MCF 10A (cell line): ENCODE data around the gene RNF187. TPM values are rescaled to one million over a fixed set of nuclear protein-coding genes. Genes with fewer than 3 reads are reported as not detected.
A peak's percentile ranks its signal among the peaks of the same experiment; 100 is the strongest.

Source experiments
- BruUV-seq: library from RNA; stranded (reverse); fragments of 400-500 nt; replicated peaks from 2 replicates; lab custom pipeline; 2021; lab: Mats Ljungman, UMichigan
- CTCF ChIA-PET: fragments of 300-600 bp; sonication (Branson Sonifier 250); formaldehyde crosslinking; extraction: SDS; loops from one replicate; lab custom pipeline; 2021; ENCODE audit warnings: antibody characterized with exemption, inconsistent platforms; lab: Yijun Ruan, JAX
- POLR2A ChIA-PET: fragments of 300-600, 350-650 bp; sonication (Branson Sonifier 250); formaldehyde crosslinking; extraction: SDS; loops from one replicate; lab custom pipeline; 2020; ENCODE audit warnings: antibody characterized with exemption, inconsistent platforms; lab: Yijun Ruan, JAX
- DNase-seq: peaks from one replicate; pipeline ENCODE4 v3.0.0-alpha.2; 2018; ENCODE audit not compliant: unreplicated experiment
- H3K27ac Mint-ChIP-seq: one replicate; pipeline ENCODE4 v1.8.0; 2022; ENCODE audit warnings: mild to moderate bottlenecking, low read depth, mixed read lengths; ENCODE audit not compliant: unreplicated experiment
- H3K27me3 Mint-ChIP-seq: one replicate; pipeline ENCODE4 v1.8.0; 2022; ENCODE audit warnings: mixed read lengths; ENCODE audit not compliant: insufficient read depth, unreplicated experiment
- H3K36me3 Mint-ChIP-seq: one replicate; pipeline ENCODE4 v1.8.0; 2022; ENCODE audit warnings: mild to moderate bottlenecking, moderate library complexity, mixed read lengths; ENCODE audit not compliant: insufficient read depth, unreplicated experiment
- H3K4me1 Mint-ChIP-seq: one replicate; pipeline ENCODE4 v1.8.0; 2022; ENCODE audit warnings: mixed read lengths; ENCODE audit not compliant: insufficient read depth, unreplicated experiment
- H3K4me3 Mint-ChIP-seq: one replicate; pipeline ENCODE4 v1.8.0; 2022; ENCODE audit warnings: mild to moderate bottlenecking, moderate library complexity, mixed read lengths; ENCODE audit not compliant: unreplicated experiment
- H3K9me3 Mint-ChIP-seq: one replicate; pipeline ENCODE4 v1.8.0; 2022; ENCODE audit warnings: mixed read lengths; ENCODE audit not compliant: unreplicated experiment
- intact Hi-C: fragments of 100-400 bp; cut with micrococcal nuclease; formaldehyde crosslinking; loops from 2 replicates; pipeline ENCODE4 v1.14.1; 2022
- microRNA-seq: library from miRNA; unstranded; fragments of <30 nt; microRNA quantifications from one replicate; pipeline ENCODE4 v1.2.0, GENCODE V29; 2022
- total RNA-seq: library from RNA; stranded (reverse); gene quantifications from 2 replicates; pipeline ENCODE4 v1.2.3, GENCODE V29; 2022
- TF ChIP-seq, protein P1 (sequence below): fragments of 200-600 bp; IDR thresholded peaks from one replicate; pipeline ENCODE4 v1.8.0; 2022; ENCODE audit warnings: antibody characterized with exemption, mild to moderate bottlenecking; ENCODE audit not compliant: unreplicated experiment

The RNF187 gene
- total RNA-seq, 1 experiment from 2014 or later = 167 TPM

DNA sequence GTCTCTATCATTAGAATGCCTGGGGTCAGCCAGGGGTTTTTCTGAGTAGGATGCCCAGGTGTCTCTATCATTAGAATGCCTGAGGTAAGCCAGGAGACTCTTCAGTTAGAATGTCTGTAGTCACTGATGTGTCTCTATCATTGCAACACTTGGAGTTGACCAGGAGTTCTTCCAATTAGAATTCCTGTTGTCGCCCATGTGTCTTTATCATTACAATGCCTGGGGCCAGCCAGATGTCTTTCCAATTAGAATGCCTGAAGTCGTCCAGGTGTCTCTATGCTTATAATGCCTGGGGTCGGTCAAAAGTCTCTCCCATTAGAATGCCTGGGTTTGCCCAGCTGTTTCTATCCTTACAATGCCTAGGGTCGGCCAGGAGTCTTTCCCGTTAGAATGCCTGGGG is 55.8 kb downstream of the RNF187 start:
- BruUV-seq = no TSS peak
- POLR2A ChIA-PET = no interaction called here
- Mint-ChIP-seq H3K36me3 (no peaks in the 10 kb centered on the region), H3K9me3 (no peaks in the 10 kb centered on the region), H3K4me3 (no peak overlapping the region), H3K4me1 (no peaks in the 10 kb centered on the region), H3K27me3 (peaks cover 9% of the 10 kb centered on the region), H3K27ac (no peak overlapping the region)
- DNase-seq = no peak
- CTCF ChIA-PET = no interaction called here
- intact Hi-C loops = no loop called here
- TF ChIP-seq, protein P1, sequence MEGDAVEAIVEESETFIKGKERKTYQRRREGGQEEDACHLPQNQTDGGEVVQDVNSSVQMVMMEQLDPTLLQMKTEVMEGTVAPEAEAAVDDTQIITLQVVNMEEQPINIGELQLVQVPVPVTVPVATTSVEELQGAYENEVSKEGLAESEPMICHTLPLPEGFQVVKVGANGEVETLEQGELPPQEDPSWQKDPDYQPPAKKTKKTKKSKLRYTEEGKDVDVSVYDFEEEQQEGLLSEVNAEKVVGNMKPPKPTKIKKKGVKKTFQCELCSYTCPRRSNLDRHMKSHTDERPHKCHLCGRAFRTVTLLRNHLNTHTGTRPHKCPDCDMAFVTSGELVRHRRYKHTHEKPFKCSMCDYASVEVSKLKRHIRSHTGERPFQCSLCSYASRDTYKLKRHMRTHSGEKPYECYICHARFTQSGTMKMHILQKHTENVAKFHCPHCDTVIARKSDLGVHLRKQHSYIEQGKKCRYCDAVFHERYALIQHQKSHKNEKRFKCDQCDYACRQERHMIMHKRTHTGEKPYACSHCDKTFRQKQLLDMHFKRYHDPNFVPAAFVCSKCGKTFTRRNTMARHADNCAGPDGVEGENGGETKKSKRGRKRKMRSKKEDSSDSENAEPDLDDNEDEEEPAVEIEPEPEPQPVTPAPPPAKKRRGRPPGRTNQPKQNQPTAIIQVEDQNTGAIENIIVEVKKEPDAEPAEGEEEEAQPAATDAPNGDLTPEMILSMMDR = no peak

- TF ChIP-seq, protein P1 = no peak
- Mint-ChIP-seq H3K27ac (no peak overlapping the region), H3K27me3 (peaks cover 9% of the 10 kb centered on the region), H3K4me1 (no peaks in the 10 kb centered on the region), H3K36me3 (no peaks in the 10 kb centered on the region), H3K4me3 (no peak overlapping the region), H3K9me3 (no peaks in the 10 kb centered on the region)
- intact Hi-C loops = no loop called here
- POLR2A ChIA-PET = no interaction called here
- no TSS peak for BruUV-seq
- CTCF ChIA-PET = no interaction called here
- no peak for DNase-seq
These were observed 56.2 kb downstream of the RNF187 start for GRCh38 chr1:228543396-228543795.

- H3K27ac Mint-ChIP-seq = no peak overlapping the region
- POLR2A ChIA-PET = no interaction called here
- no peak overlapping the region for H3K4me3 Mint-ChIP-seq
- intact Hi-C loops = no loop called here
- no peaks in the 10 kb centered on the region for H3K9me3 Mint-ChIP-seq
- DNase-seq = peak; percentile 20
- H3K4me1 Mint-ChIP-seq = no peaks in the 10 kb centered on the region
- no peaks in the 10 kb centered on the region for H3K36me3 Mint-ChIP-seq
- no TSS peak for BruUV-seq
- TF ChIP-seq, protein P1 = no peak
- H3K27me3 Mint-ChIP-seq = peaks cover 9% of the 10 kb centered on the region
- CTCF ChIA-PET = no interaction called here
These were observed 57.1 kb downstream of the RNF187 start for GRCh38 chr1:228544021-228544850.

- no peaks in the 10 kb centered on the region for H3K36me3 Mint-ChIP-seq
- CTCF ChIA-PET = no interaction called here
- TF ChIP-seq, protein P1 = no peak
- H3K27ac Mint-ChIP-seq = no peak overlapping the region
- H3K9me3 Mint-ChIP-seq = no peaks in the 10 kb centered on the region
- peaks cover 9% of the 10 kb centered on the region for H3K27me3 Mint-ChIP-seq
- no TSS peak for BruUV-seq
- H3K4me1 Mint-ChIP-seq = no peaks in the 10 kb centered on the region
- intact Hi-C loops = no loop called here
- H3K4me3 Mint-ChIP-seq = no peak overlapping the region
- no peak for DNase-seq
- POLR2A ChIA-PET = no interaction called here
These were observed 57.9 kb downstream of the RNF187 start for GRCh38 chr1:228544921-228545591.

Small RNA genes within 50 kb of the gene (microRNA-seq; reads per million reads assigned to microRNA genes)
- not detected for gene MIR4666A

Other genes starting within 250 kb of the RNF187 start
- 56.5 and 60.3 TPM in 2 replicates for gene TRIM11, start 80.5 kb upstream of the RNF187 start, total RNA-seq
- gene TRIM17, start 70.5 kb upstream of the RNF187 start, total RNA-seq = not detected in 2 replicates
- 2.1 and 3.6 TPM in 2 replicates for gene RHOU, start 248.1 kb downstream of the RNF187 start, total RNA-seq